C4-2B (cell line): ENCODE results near the gene USP17L20.
"Not testable (repeated sequence)": the region's sequence is repeated elsewhere in the genome, so short reads cannot be mapped to it uniquely, and the experiment has no call there.

ENCODE experiments used
- CTCF ChIP-seq: fragments of 450-650 bp; conservative IDR thresholded peaks from 2 replicates; pipeline ENCODE4 v1.5.1; 2017; ENCODE audit warnings: mild to moderate bottlenecking
- ZFX ChIP-seq: fragments of 450-650 bp; IDR thresholded peaks from 2 replicates; pipeline ENCODE4 v1.6.1; 2017

GRCh38 chr4:9267319-9267718 lies 9.4 kb downstream of the USP17L20 start, which contains the start of gene USP17L22:
- not testable (repeated sequence) for TF ChIP-seq CTCF, ZFX
